Stimulated activated CD4-positive, alpha-beta T cell treated with anti-CD3 and anti-CD28 coated beads, Interleukin-15, amount 100 ng/mL, for 1 hour (primary cell): ENCODE results near the gene PDZD8.
"Not testable (repeated sequence)": the region's sequence is repeated elsewhere in the genome, so short reads cannot be mapped to it uniquely, and the experiment has no call there.

Source experiments
- DNase-seq, 2 donors: peaks; one replicate each; pipeline ENCODE4 v3.0.0-alpha.2; 2020; ENCODE audit warnings: low read depth in 1 of 2, low spot score in 1 of 2

PDZD8 gene

GRCh38 chr10:117352724-117353123 is 22.5 kb downstream of the PDZD8 start:
- no peak for DNase-seq

- DNase-seq: no peak
Observed at GRCh38 chr10:117351996-117352395, 23.2 kb downstream of the PDZD8 start.

GRCh38 chr10:117351558-117351957 is 23.7 kb downstream of the PDZD8 start:
- no peak for DNase-seq

- DNase-seq: no peak
Observed at GRCh38 chr10:117350909-117351308, 24.3 kb downstream of the PDZD8 start.

GRCh38 chr10:117348236-117348635 is 27.0 kb downstream of the PDZD8 start:
- DNase-seq: no peak

- DNase-seq: no peak
Observed at GRCh38 chr10:117346574-117346973, 28.7 kb downstream of the PDZD8 start.

- no peak for DNase-seq
Observed at GRCh38 chr10:117345143-117345542, 30.1 kb downstream of the PDZD8 start.

GRCh38 chr10:117342641-117343040 is 32.6 kb downstream of the PDZD8 start:
- no peak for DNase-seq

GRCh38 chr10:117341061-117341460 is 34.2 kb downstream of the PDZD8 start:
- DNase-seq: no peak

- DNase-seq: no peak
Observed at GRCh38 chr10:117339979-117340378, 35.3 kb downstream of the PDZD8 start.

GRCh38 chr10:117339578-117339977 is 35.7 kb downstream of the PDZD8 start:
- no peak for DNase-seq

- DNase-seq: no peak
Observed at GRCh38 chr10:117334926-117335325, 40.3 kb downstream of the PDZD8 start.

- DNase-seq: no peak
Observed at GRCh38 chr10:117334066-117334465, 41.2 kb downstream of the PDZD8 start.

- DNase-seq: no peak
Observed at GRCh38 chr10:117327262-117327661, 48.0 kb downstream of the PDZD8 start.

GRCh38 chr10:117324367-117324766 is 50.9 kb downstream of the PDZD8 start:
- no peak for DNase-seq

- no peak for DNase-seq
Observed at GRCh38 chr10:117322260-117322659, 53.0 kb downstream of the PDZD8 start.

- DNase-seq: no peak
Observed at GRCh38 chr10:117320050-117320665, 55.1 kb downstream of the PDZD8 start.

- no peak for DNase-seq
Observed at GRCh38 chr10:117318909-117319308, 56.3 kb downstream of the PDZD8 start.

- no peak for DNase-seq
Observed at GRCh38 chr10:117316701-117317100, 58.5 kb downstream of the PDZD8 start.

GRCh38 chr10:117313641-117314040 is 61.6 kb downstream of the PDZD8 start:
- DNase-seq: no peak

GRCh38 chr10:117312430-117312829 is 62.8 kb downstream of the PDZD8 start:
- no peak for DNase-seq

- DNase-seq: no peak
Observed at GRCh38 chr10:117311261-117311660, 64.0 kb downstream of the PDZD8 start.

GRCh38 chr10:117306674-117307073 is 68.6 kb downstream of the PDZD8 start:
- no peak for DNase-seq

GRCh38 chr10:117303451-117303850 is 71.8 kb downstream of the PDZD8 start:
- DNase-seq: not testable (repeated sequence)
